PFSK-1 (cell line): ENCODE results near the gene SHOX.

Source experiments
- FOXP2 ChIP-seq: optimal IDR thresholded peaks from 2 replicates; pipeline ENCODE3; 2011; ENCODE audit warnings: borderline replicate concordance, control low read depth, inconsistent platforms; ENCODE audit not compliant: insufficient read depth; ENCODE audit errors: extremely low read length, extremely low read depth
- POLR2AphosphoS5 ChIP-seq: IDR thresholded peaks from 2 replicates; pipeline ENCODE4 v1.6.1; 2012; ENCODE audit warnings: low read depth, mild to moderate bottlenecking, control low read depth, low read length, moderate library complexity
- REST ChIP-seq, 2 experiments: IDR thresholded peaks; 2 replicates each; pipeline versions ENCODE4 v1.6.1 to v1.8.0; 2011 to 2012; ENCODE audit warnings: low read depth in 2 of 2, low read length in 2 of 2, control low read depth in 1 of 2, inconsistent platforms in 1 of 2, mild to moderate bottlenecking in 1 of 2, moderate library complexity in 1 of 2; ENCODE audit not compliant: insufficient read depth in 1 of 2
- SIN3A ChIP-seq: IDR thresholded peaks from 2 replicates; pipeline ENCODE4 v1.6.1; 2012; ENCODE audit warnings: mild to moderate bottlenecking, low read length, moderate library complexity, borderline replicate concordance; ENCODE audit not compliant: insufficient read depth
- TAF1 ChIP-seq: IDR thresholded peaks from 2 replicates; pipeline ENCODE4 v1.6.1; 2012; ENCODE audit warnings: low read length, control low read depth, borderline replicate concordance; ENCODE audit not compliant: insufficient read depth

Gene SHOX

GRCh38 chrX:586351-586750 is 44.2 kb upstream of the SHOX start:
- TF ChIP-seq TAF1 (no peak), POLR2AphosphoS5 (no peak), FOXP2 (no peak), SIN3A (no peak), REST (IDR thresholded peaks at IDR 0.05; ENCODE audit: insufficient read depth in 1 of 2, low read depth in 2 of 2, low read length in 2 of 2) (no peak)

GRCh38 chrX:590693-591404 is 39.7 kb upstream of the SHOX start:
- TF ChIP-seq SIN3A (no peak), REST (IDR thresholded peaks at IDR 0.05; ENCODE audit: insufficient read depth in 1 of 2, low read depth in 2 of 2, low read length in 2 of 2) (no peak), FOXP2 (no peak), POLR2AphosphoS5 (no peak), TAF1 (no peak)

GRCh38 chrX:599837-600715 is 30.5 kb upstream of the SHOX start:
- TF ChIP-seq REST (IDR thresholded peaks at IDR 0.05; ENCODE audit: insufficient read depth in 1 of 2, low read depth in 2 of 2, low read length in 2 of 2) (no peak), FOXP2 (no peak), POLR2AphosphoS5 (no peak), SIN3A (no peak), TAF1 (no peak)

- no peak for TF ChIP-seq TAF1
- TF ChIP-seq SIN3A: no peak
- no peak for TF ChIP-seq REST (IDR thresholded peaks at IDR 0.05; ENCODE audit: insufficient read depth in 1 of 2, low read depth in 2 of 2, low read length in 2 of 2)
- TF ChIP-seq FOXP2: no peak
- no peak for TF ChIP-seq POLR2AphosphoS5
Observed at GRCh38 chrX:614136-614535, 16.5 kb upstream of the SHOX start.

GRCh38 chrX:617401-617800 is 13.2 kb upstream of the SHOX start:
- TF ChIP-seq TAF1 (no peak), POLR2AphosphoS5 (no peak), REST (IDR thresholded peaks at IDR 0.05; ENCODE audit: insufficient read depth in 1 of 2, low read depth in 2 of 2, low read length in 2 of 2) (no peak), SIN3A (no peak), FOXP2 (no peak)
